PC-3 (cell line): Measurements from ENCODE around the gene NOC3L. TPM values are rescaled to one million over a fixed set of nuclear protein-coding genes. Genes with fewer than 3 reads are reported as not detected.
"Not testable (repeated sequence)": the region's sequence is repeated elsewhere in the genome, so short reads cannot be mapped to it uniquely, and the experiment has no call there.

ENCODE experiments used
- ATAC-seq: fragments of 200-7000 bp; cut with Tn5 transposase; 2 replicates; pipeline ENCODE4 v1.9.1; 2020; ENCODE audit warnings: mild to moderate bottlenecking, moderate library complexity
- BruUV-seq: library from RNA; stranded (reverse); fragments of 400-500 nt; replicated peaks from 2 replicates; lab custom pipeline; 2021; lab: Mats Ljungman, UMichigan
- CTCF ChIA-PET: fragments of 300-600 bp; sonication (Branson Sonifier 250); formaldehyde crosslinking; loops from one replicate; lab custom pipeline; 2022; ENCODE audit warnings: antibody characterized with exemption; lab: Charles Lee
- POLR2A ChIA-PET: fragments of 300-600 bp; sonication (Branson Sonifier 250); formaldehyde crosslinking; loops from one replicate; lab custom pipeline; 2022; ENCODE audit warnings: antibody characterized with exemption; ENCODE audit not compliant: unreplicated experiment; lab: Charles Lee
- DNase-seq: peaks from one replicate; pipeline ENCODE4 v3.0.0-alpha.2; 2015
- H2AFZ ChIP-seq: fragments of 300-600 bp; sonication (generic); 2 replicates; pipeline ENCODE4 v1.6.0; 2016; ENCODE audit warnings: antibody characterized with exemption, low read length
- H3F3A ChIP-seq: fragments of 300-600 bp; sonication (generic); one replicate; pipeline ENCODE4 v1.6.0; 2017; ENCODE audit warnings: antibody characterized with exemption, low read length, control low read depth, mild to moderate bottlenecking; ENCODE audit not compliant: unreplicated experiment
- H3K27ac ChIP-seq: fragments of 300-600 bp; sonication (generic); 2 replicates; pipeline ENCODE4 v1.5.1; 2016; ENCODE audit warnings: mild to moderate bottlenecking, low read length
- H3K27me3 ChIP-seq: fragments of 300-600 bp; sonication (generic); 2 replicates; pipeline ENCODE4 v1.6.1; 2016; ENCODE audit warnings: low read length, mixed read lengths
- H3K36me3 ChIP-seq: fragments of 300-600 bp; sonication (generic); 2 replicates; pipeline ENCODE4 v1.6.1; 2016; ENCODE audit warnings: low read depth, mixed run types, low read length, mixed read lengths
- H3K4me1 ChIP-seq: fragments of 300-600 bp; sonication (generic); 2 replicates; pipeline ENCODE4 v1.5.1; 2016; ENCODE audit warnings: low read length; ENCODE audit not compliant: insufficient read depth
- H3K4me2 ChIP-seq: fragments of 300-600 bp; sonication (generic); 2 replicates; pipeline ENCODE4 v1.6.0; 2016; ENCODE audit warnings: low read length
- H3K4me3 ChIP-seq: fragments of 300-600 bp; sonication (generic); 2 replicates; pipeline ENCODE4 v1.5.1; 2016; ENCODE audit warnings: mild to moderate bottlenecking, low read length, mixed read lengths
- H3K79me2 ChIP-seq: fragments of 300-600 bp; sonication (generic); 2 replicates; pipeline ENCODE4 v1.6.1; 2017; ENCODE audit warnings: low read length, mixed read lengths
- H3K9ac ChIP-seq: fragments of 300-600 bp; sonication (generic); 2 replicates; pipeline ENCODE4 v1.6.0; 2016; ENCODE audit warnings: mild to moderate bottlenecking, low read length
- H3K9me2 ChIP-seq: fragments of 300-600 bp; sonication (generic); replicated peaks from 2 replicates; pipeline ENCODE4 v1.6.1; 2016; ENCODE audit warnings: mixed run types, low read length, mixed read lengths
- H3K9me3 ChIP-seq: fragments of 300-600 bp; sonication (generic); 2 replicates; pipeline ENCODE4 v1.6.1; 2016; ENCODE audit warnings: low read length, mixed read lengths
- H4K20me1 ChIP-seq: fragments of 300-600 bp; sonication (generic); 2 replicates; pipeline ENCODE4 v1.6.1; 2016; ENCODE audit warnings: low read length, mixed read lengths
- CTCF ChIP-seq: fragments of 300-600 bp; sonication (generic); conservative IDR thresholded peaks from 2 replicates; pipeline ENCODE4 v1.5.1; 2017; ENCODE audit warnings: antibody characterized with exemption, low read depth, mild to moderate bottlenecking, low read length
- EZH2 ChIP-seq: fragments of 300-600 bp; sonication (generic); IDR thresholded peaks from one replicate; pipeline ENCODE4 v1.6.1; 2017; ENCODE audit warnings: antibody characterized with exemption, mild to moderate bottlenecking, low read length; ENCODE audit not compliant: unreplicated experiment
- EZH2phosphoT487 ChIP-seq: fragments of 300-600 bp; sonication (generic); IDR thresholded peaks from 2 replicates; pipeline ENCODE4 v1.6.1; 2018; ENCODE audit warnings: mild to moderate bottlenecking, antibody characterized with exemption, low read length, borderline replicate concordance
- intact Hi-C: fragments of 100-400 bp; cut with micrococcal nuclease; formaldehyde crosslinking; loops from 2 replicates; pipeline ENCODE4 v1.9.0; 2023
- total RNA-seq: library from RNA; depleted of rRNA; stranded (reverse); fragments of >200 nt; gene quantifications from 2 replicates; pipeline ENCODE4 v1.2.3, GENCODE V29; 2014

The NOC3L gene
- total RNA-seq, 1 experiment from 2014 or later: 19.4 TPM

DNA sequence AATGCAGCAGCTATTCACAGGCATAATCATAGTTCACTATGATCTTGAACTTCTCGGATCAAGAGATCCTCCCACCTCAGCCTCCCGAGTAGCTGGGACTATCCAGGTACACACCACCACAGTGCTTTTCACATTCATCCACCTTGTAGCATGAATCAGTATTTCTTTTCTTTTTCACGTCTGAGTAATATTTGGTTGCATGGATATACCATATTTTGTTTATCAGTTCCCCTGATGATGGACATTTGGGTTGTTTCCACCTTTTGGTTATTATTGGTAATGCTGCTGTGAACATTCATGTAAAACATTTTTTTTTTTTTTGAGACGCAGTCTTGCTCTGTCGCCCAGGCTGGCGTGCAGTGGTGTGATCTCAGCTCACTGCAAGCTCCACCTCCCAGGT is 36.0 kb upstream of the NOC3L start:
- TF ChIP-seq EZH2phosphoT487 (no peak), CTCF (no peak), EZH2 (no peak)
- ChIA-PET POLR2A (no interaction called here), CTCF (interaction anchor here (0.7 kb wide), 1 partner anchor 45 kb away, joined by 5 read pairs; no protein-coding TSS in a partner anchor)
- BruUV-seq: no TSS peak
- H3K4me2 ChIP-seq: no peak overlapping the region
- no peak overlapping the region for H3K9ac ChIP-seq
- peaks cover 7% of the 10 kb centered on the region; the same call in 1 of the 2 replicates for H3K79me2 ChIP-seq
- no peaks in the 10 kb centered on the region for H3K9me3 ChIP-seq
- no peak for DNase-seq
- H2AFZ ChIP-seq: no peak overlapping the region
- H3F3A ChIP-seq: no peaks in the 10 kb centered on the region
- no peak overlapping the region for H3K27ac ChIP-seq
- intact Hi-C loops: no loop called here
- 0 out of 2 replicates have a peak, but pooled peaks cover 3% of the 10 kb centered on the region for H3K4me1 ChIP-seq
- no peaks in the 10 kb centered on the region for H4K20me1 ChIP-seq
- no peaks in the 10 kb centered on the region for H3K9me2 ChIP-seq
- no peaks in the 10 kb centered on the region for H3K36me3 ChIP-seq
- no peak overlapping the region for H3K4me3 ChIP-seq
- H3K27me3 ChIP-seq: no peaks in the 10 kb centered on the region
- ATAC-seq: no peak

DNA sequence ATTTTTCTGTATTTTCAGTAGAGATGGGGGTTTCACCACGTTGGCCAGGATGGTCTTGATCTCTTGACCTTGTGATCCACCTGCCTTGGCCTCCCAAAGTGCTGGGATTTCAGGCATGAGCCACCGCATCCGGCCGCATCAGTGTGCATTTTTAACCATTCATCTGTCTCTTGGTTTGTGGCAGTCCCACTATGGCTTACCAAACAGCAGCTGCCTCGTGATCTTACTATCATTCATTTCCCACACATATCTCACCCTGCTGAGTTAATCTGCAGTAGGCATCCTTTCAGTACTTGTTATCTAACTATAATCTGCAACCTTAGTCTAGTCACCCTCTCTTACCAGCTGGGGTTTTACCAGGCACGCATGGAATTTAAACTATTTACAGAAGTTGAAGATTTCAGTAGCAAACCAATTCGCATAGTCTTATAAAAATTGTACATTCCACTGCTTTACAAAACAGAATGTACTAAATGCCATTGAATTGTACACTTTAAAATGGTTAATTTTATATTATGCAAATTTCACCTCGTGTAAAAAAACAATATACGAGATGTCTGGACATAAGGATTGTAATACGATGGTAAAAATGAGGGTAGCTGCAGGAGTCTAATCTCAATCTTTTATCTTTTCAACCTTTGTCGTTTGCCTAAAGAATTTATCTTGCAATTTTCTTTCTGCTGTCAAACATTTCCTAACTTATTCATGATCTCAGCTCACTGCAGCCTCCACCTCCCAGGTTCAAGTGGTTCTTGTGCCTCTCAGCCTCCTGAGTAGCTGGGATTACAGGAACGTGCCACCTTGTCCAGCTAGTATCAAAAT is 35.0 kb upstream of the NOC3L start:
- TF ChIP-seq CTCF (no peak), EZH2phosphoT487 (no peak), EZH2 (no peak)
- Histone ChIP-seq H3K4me2 (no peak overlapping the region), H3K4me3 (no peak overlapping the region), H3K9me3 (no peaks in the 10 kb centered on the region), H3K9ac (no peak overlapping the region), H3K9me2 (no peaks in the 10 kb centered on the region), H3K79me2 (no peaks in the 10 kb centered on the region), H3K4me1 (0 out of 2 replicates have a peak, but pooled peaks cover 3% of the 10 kb centered on the region), H3K27ac (no peak overlapping the region), H4K20me1 (no peaks in the 10 kb centered on the region), H2AFZ (no peak overlapping the region), H3K27me3 (no peaks in the 10 kb centered on the region), H3K36me3 (no peaks in the 10 kb centered on the region), H3F3A (no peaks in the 10 kb centered on the region)
- ChIA-PET CTCF (interaction anchor here (0.7 kb wide), 1 partner anchor 46 kb away, joined by 5 read pairs; no protein-coding TSS in a partner anchor), POLR2A (no interaction called here)
- DNase-seq: peak; percentile 20
- BruUV-seq: no TSS peak
- intact Hi-C loops: no loop called here
- ATAC-seq: no peak

GRCh38 chr10:94392117-94392516 is 29.4 kb upstream of the NOC3L start:
- H3F3A ChIP-seq, H3K27me3 ChIP-seq, H3K4me2 ChIP-seq, H3K9ac ChIP-seq, ATAC-seq, H2AFZ ChIP-seq, BruUV-seq, H3K4me1 ChIP-seq, POLR2A ChIA-PET, intact Hi-C loops, H3K9me2 ChIP-seq, DNase-seq, H3K4me3 ChIP-seq, H3K9me3 ChIP-seq, H3K79me2 ChIP-seq, H4K20me1 ChIP-seq, CTCF ChIA-PET, H3K27ac ChIP-seq, H3K36me3 ChIP-seq: not testable (repeated sequence)

- H3K36me3 ChIP-seq, H3K9me2 ChIP-seq, H2AFZ ChIP-seq, BruUV-seq, H4K20me1 ChIP-seq, H3K9me3 ChIP-seq, H3K4me3 ChIP-seq, ATAC-seq, H3K9ac ChIP-seq, H3K4me1 ChIP-seq, H3F3A ChIP-seq, intact Hi-C loops, H3K4me2 ChIP-seq, POLR2A ChIA-PET, H3K79me2 ChIP-seq, H3K27ac ChIP-seq, DNase-seq, CTCF ChIA-PET, H3K27me3 ChIP-seq: not testable (repeated sequence)
Observed at GRCh38 chr10:94385733-94386132, 23.0 kb upstream of the NOC3L start.
